DOHH2 (cell line): ENCODE results near the gene COPS9.

Experiments used
- EZH2phosphoT487 ChIP-seq: fragments of 200-600 bp; sonication (generic); IDR thresholded peaks from 2 replicates; pipeline ENCODE4 v1.6.1; 2017; ENCODE audit warnings: borderline replicate concordance, mild to moderate bottlenecking, antibody characterized with exemption, low read length, moderate library complexity, mixed read lengths
- TF ChIP-seq, protein P1 (sequence below): fragments of 200-600 bp; sonication (generic); IDR thresholded peaks from one replicate; pipeline ENCODE4 v1.5.1; 2014; ENCODE audit warnings: antibody characterized with exemption, mild to moderate bottlenecking, low read depth, low read length; ENCODE audit not compliant: poor library complexity, severe bottlenecking

GRCh38 chr2:240109386-240109785 lies 26.7 kb downstream of the COPS9 start:
- TF ChIP-seq, protein P1, sequence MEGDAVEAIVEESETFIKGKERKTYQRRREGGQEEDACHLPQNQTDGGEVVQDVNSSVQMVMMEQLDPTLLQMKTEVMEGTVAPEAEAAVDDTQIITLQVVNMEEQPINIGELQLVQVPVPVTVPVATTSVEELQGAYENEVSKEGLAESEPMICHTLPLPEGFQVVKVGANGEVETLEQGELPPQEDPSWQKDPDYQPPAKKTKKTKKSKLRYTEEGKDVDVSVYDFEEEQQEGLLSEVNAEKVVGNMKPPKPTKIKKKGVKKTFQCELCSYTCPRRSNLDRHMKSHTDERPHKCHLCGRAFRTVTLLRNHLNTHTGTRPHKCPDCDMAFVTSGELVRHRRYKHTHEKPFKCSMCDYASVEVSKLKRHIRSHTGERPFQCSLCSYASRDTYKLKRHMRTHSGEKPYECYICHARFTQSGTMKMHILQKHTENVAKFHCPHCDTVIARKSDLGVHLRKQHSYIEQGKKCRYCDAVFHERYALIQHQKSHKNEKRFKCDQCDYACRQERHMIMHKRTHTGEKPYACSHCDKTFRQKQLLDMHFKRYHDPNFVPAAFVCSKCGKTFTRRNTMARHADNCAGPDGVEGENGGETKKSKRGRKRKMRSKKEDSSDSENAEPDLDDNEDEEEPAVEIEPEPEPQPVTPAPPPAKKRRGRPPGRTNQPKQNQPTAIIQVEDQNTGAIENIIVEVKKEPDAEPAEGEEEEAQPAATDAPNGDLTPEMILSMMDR, result no peak
- no peak for TF ChIP-seq EZH2phosphoT487
